Erythroblast (primary cell): ENCODE data around the gene VMO1.

ENCODE experiments used
- GATA1 ChIP-seq: IDR thresholded peaks from 2 replicates; pipeline ENCODE4 v1.6.1; 2011; ENCODE audit warnings: low read depth, mild to moderate bottlenecking, control low read depth, low read length, moderate library complexity
- POLR2A ChIP-seq: IDR thresholded peaks from 2 replicates; pipeline ENCODE4 v1.6.1; 2011; ENCODE audit warnings: mild to moderate bottlenecking, low read length

DNA sequence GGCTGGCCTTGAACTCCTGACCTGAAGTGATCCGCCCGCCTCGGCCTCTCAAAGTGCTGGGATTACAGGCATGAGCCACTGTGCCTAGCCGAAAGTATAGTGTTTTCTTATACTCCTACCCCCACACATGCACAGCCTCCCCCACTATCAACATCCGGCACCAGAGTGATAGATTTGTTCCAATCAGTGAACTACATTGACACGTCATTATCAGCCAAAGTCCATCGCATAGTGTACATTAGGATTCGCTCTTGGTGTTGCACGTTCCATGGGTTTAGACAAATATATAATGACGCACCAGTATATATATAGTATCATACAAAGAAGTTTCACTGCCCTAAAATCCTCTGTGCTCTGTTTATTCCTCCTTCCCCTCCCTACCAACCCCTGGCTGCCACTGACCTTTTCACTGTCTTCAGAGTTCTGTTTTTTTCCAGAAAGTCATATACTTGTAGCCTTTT lies 26.4 kb downstream of the VMO1 start:
- TF ChIP-seq POLR2A (no peak), GATA1 (no peak)
